Glomerular visceral epithelial cell (primary cell): ENCODE results near the gene RUNX2.
"Not testable (repeated sequence)": the region's sequence is repeated elsewhere in the genome, so short reads cannot be mapped to it uniquely, and the experiment has no call there.

Source experiments
- DNase-seq: peaks from one replicate; pipeline ENCODE4 v3.0.0-alpha.2; 2016; ENCODE audit errors: extremely low spot score

Gene RUNX2

GRCh38 chr6:45457141-45457540 lies 129.0 kb downstream of the RUNX2 start:
- DNase-seq = no peak

- no peak for DNase-seq
Observed at GRCh38 chr6:45458672-45459071, 130.5 kb downstream of the RUNX2 start.

GRCh38 chr6:45460166-45460565 lies 132.0 kb downstream of the RUNX2 start:
- DNase-seq = no peak

DNA sequence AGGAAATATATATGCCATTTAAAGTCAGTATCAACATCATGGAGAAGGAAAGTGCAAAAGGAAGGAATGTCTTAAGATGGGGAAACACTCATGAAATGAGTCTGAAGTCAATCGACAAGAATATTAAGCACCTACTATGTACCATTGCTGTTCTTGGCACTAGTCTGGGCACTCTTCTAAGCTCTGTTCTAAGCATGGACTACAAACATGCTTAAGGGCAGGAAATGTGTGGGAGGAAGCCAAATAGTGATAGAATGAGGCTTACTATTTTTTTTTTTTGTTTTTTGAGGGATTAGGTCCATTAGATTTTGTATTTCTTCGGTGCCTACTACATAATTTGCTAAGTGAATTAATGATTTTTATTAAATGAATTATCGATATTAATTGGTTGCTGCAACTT lies 133.4 kb downstream of the RUNX2 start:
- no peak for DNase-seq

- DNase-seq = no peak
Observed at GRCh38 chr6:45462190-45463134, 134.3 kb downstream of the RUNX2 start.

DNA sequence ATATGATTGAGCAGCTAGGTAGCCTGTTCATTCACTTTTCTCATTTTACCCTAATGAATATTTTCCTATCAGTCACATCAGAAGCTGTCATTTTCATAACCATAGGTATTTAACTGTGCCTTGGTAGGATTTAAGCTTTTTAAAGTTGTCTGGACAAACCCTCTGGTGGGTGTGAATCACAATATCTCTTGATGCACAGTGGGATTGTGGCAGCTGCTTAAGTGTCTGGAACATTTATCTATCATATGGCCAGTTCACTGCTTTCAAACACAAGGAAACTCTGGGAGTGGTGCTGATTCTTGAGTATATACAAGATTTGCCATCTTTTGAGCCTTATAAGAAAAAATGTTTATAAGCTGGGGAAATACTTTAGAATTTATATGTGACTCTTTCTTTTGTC lies 136.6 kb downstream of the RUNX2 start:
- DNase-seq = no peak

DNA sequence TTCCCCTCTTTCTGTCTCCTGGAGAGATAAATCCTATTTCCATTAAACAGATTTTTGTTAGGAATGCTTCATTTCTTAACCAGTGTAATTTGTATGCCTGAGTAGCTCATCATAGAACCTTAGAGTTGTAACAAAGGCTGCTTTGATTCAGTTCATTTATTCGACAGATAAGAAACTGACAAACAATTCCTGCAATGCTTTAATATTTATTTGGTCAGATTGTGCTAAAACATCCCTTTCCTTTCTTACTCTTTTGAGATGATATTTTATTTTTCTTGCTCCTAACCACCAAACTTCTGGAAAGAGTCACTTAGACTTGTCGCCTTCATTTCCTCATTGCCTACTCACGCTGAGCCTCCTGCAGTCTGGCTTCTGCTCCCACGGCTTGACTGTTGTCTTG lies 138.6 kb downstream of the RUNX2 start:
- no peak for DNase-seq

GRCh38 chr6:45467417-45467816 lies 139.3 kb downstream of the RUNX2 start:
- DNase-seq = not testable (repeated sequence)

- no peak for DNase-seq
Observed at GRCh38 chr6:45467853-45468252, 139.7 kb downstream of the RUNX2 start.

GRCh38 chr6:45469663-45470062 lies 141.5 kb downstream of the RUNX2 start:
- no peak for DNase-seq

GRCh38 chr6:45470131-45470738 lies 142.1 kb downstream of the RUNX2 start:
- DNase-seq = no peak

- no peak for DNase-seq
Observed at GRCh38 chr6:45472382-45472781, 144.3 kb downstream of the RUNX2 start.

GRCh38 chr6:45473121-45473993 lies 145.2 kb downstream of the RUNX2 start:
- DNase-seq = no peak

- no peak for DNase-seq
Observed at GRCh38 chr6:45474376-45474775, 146.2 kb downstream of the RUNX2 start.

DNA sequence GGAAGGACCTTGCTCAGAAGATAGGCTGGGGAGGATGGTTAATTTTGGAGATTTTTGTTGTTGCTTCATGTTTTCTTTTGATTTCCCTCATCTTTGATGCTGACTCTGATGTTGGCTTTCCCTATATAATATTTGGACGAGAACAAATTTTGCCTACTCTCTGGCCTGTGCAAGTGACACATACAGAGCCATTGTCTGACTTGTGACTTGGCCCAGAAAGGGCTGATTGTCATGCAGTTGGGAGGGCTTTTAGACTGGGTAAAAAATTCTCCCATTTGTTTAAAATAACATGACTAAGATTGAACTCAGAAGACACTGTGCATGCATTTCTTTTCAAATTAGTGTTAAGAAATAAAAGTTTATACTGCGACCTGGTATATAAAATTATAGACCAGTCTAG lies 148.2 kb downstream of the RUNX2 start:
- DNase-seq = no peak

DNA sequence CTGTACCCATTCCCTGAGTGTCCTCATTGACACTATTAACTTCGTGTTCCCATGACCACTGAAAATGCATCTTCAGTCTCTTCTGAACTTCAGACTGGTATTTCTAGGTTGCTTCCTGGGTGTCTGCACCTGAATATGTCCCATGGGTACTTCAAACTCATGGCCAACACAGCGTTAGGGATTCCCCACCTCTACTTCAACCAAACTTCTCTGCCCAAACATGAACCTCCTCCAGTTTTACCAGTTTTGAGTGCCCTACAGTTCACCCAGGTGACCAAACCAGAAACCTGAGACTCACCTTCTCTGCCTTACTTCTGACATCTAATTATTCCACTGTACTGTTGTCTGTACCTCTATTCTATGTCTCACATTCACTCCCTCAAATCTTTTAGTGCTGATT lies 149.1 kb downstream of the RUNX2 start:
- no peak for DNase-seq

- no peak for DNase-seq
Observed at GRCh38 chr6:45477790-45478189, 149.7 kb downstream of the RUNX2 start.

DNA sequence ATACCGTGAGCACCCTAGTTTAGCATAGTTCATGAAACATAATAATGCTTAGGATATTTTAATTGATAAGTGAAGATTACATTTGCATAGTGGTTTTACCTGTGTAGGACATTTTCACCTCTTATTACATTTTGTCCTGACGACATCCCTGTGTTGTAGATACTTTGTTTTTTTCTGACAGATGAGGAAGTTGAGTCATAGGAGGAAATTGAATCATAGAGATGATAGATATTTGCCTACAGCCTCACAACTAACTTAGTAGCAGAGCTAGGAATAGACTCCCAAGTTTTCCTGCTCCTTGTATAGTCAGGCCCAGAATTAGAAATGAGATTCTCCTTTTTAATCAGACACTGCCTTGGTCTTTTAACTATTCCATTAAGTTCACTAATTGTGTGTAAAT lies 150.1 kb downstream of the RUNX2 start:
- peak; percentile 37 for DNase-seq

DNA sequence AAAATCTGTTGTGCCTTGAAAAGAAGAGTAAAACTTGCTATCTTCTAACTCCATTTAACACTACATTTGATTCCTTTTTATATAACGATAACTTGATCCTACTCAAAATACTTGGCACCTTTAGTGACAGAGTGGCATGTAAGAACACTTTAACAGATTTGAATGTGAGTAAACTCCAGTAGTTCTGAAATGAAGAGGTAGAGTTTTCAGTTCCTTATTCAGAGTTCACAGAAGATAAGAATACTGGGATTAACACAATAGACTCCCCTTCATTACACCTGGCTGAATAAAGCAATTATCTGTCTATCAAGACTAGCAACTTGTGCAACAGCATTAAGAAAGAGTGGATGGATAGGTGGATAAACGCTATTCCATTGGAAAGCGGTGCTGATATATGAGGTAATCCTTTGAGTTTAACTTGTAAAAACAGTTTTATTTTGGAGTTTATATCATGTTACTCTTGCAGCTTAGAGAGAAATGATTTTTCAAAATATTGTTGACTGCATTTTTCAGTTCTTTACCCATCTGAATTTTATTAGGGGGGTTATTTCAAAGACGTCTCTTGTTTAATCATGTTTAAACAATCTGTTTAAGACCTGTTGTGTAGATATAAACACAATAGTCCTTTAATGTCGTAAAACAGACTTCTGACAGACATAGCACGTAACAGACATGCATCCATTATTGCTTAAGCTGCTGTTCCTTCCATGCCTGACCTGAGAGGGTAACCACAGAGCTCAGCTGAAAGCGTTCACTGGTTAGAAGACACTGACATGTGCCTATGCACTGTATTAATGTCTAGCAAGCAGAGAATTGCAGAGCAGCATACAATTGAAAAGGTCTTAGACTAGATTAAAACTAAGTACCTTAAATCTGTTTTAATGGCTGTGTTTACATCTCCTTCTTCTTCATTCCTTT lies 152.0 kb downstream of the RUNX2 start:
- peak; percentile 51 for DNase-seq

DNA sequence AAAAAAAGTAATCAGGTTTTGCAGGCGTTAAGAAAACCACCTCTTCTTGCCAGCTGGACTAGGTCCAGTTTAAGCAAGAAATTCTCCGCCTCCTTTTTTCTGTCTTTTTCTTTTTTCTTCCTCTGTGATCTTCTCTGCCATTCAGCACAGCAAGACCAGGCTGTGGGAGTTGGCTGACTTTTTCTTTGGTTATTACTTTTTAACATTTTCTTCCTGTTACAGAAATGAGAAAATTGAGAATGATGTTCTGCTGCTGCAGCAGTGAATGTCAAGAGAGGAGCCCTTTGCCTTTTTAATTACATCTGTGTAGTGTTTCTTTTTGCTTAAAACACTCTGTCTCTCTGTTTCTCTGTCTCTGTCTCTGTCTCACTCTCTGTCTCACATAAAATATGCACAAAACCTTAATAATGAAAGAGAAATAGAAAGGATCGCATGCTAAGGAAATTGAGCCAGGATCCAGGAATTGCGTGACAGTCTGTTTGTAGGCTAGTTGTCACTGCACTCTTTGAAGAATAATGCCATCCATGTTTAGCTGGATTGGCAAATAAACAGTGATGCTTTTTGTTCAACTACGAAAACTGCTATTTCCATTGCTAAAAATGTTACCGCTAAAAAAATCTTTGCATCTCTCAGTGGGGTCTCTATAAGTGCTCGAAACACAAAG lies 152.8 kb downstream of the RUNX2 start:
- DNase-seq = no peak

DNA sequence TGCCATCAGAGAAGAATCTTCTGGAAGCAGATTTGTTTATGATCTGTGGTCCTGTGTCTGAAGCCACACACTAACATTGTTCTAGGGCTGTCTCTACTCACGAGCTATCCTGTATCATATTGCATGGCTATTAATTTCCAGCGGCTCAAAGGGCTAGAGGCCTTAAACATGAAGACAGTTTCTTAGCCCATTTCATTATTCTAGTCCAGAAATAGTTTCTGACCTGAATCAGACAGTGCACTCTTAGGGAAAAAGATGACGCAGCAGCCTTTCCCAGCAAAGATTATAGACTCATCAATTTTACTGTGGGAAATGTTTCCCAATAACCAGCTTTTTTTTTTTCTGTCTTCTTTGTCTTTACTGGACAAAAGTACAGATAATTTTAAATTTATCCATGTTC lies 154.9 kb downstream of the RUNX2 start:
- no peak for DNase-seq
